Subcutaneous adipose tissue (tissue), 4 donors: ENCODE measurements around the gene NR3C1. TPM values are rescaled to one million over a fixed set of nuclear protein-coding genes. Genes with fewer than 3 reads are reported as not detected.

Experiments used
- CTCF ChIP-seq: fragments of 450-650 bp; IDR thresholded peaks from one replicate; pipeline ENCODE4 v1.5.1; 2016; ENCODE audit warnings: low read depth, mild to moderate bottlenecking, control low read depth, antibody characterized with exemption, moderate library complexity
- total RNA-seq, 4 donors: library from RNA; depleted of rRNA; stranded (reverse); fragments of >200 nt; gene quantifications; one replicate each; pipeline ENCODE4 v1.1.0, GENCODE V29; 2016

The NR3C1 gene
- total RNA-seq, 4 donors from 2014 or later: 86.2 to 174 (median 95.1) TPM

- TF ChIP-seq CTCF: no peak
Measured at GRCh38 chr5:143347698-143348344, 55.7 kb downstream of the NR3C1 start.

- TF ChIP-seq CTCF: no peak
Measured at GRCh38 chr5:143347046-143347445, 56.4 kb downstream of the NR3C1 start.

DNA sequence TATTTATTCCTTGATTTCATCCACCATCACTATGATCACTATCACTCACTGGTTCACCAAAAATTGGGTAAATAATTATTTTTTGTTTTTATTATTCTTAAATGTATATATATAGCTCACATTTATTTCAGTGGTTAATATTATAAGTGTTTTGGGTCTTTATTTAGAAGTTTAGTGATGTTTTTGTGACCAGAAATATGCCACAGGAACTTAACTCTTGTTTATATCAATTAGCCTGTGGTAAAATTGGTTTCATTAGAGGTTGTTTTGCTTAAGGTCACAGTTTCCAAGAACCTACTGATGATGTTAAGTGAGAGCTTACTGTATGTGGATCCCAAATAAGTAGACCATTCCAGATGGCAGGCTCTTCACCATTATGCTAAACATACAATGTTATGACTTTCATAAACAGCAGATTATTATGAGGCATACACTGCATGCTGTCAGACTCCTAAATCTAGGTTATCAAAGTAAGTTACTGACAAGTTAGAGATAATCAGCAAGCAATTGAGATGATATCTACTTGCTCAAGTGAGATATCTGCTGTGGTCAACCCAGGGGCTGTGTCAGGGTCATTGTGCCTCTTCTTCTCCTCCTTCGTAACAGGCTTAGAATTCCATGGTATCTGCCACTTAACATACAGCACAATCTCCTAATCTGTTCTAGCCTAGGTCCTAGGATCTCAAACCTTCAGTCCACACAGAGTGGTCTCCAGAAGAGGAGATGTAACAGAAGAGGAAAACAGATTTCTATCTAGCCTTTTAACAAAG lies 57.6 kb downstream of the NR3C1 start:
- no peak for TF ChIP-seq CTCF

DNA sequence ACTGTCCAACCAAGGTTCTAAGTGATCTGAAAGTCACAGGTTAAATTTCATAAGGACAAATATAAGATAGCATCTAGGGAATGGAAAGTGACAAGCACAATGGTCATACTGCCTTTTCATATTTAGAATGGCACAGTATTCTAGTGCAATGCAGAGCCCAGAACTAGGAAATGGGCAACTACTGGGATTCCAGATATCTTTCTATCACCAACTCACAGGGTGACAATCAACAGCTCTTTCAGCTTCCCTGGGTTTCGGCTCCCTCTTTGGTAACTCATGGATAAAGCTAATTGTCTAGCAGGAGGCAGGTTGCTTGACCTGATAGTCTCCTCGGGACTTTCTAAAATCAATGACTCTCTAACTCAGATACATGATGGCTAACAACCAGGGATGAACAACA lies 60.4 kb downstream of the NR3C1 start:
- TF ChIP-seq CTCF: no peak

- no peak for TF ChIP-seq CTCF
Measured at GRCh38 chr5:143342607-143343006, 60.9 kb downstream of the NR3C1 start.

DNA sequence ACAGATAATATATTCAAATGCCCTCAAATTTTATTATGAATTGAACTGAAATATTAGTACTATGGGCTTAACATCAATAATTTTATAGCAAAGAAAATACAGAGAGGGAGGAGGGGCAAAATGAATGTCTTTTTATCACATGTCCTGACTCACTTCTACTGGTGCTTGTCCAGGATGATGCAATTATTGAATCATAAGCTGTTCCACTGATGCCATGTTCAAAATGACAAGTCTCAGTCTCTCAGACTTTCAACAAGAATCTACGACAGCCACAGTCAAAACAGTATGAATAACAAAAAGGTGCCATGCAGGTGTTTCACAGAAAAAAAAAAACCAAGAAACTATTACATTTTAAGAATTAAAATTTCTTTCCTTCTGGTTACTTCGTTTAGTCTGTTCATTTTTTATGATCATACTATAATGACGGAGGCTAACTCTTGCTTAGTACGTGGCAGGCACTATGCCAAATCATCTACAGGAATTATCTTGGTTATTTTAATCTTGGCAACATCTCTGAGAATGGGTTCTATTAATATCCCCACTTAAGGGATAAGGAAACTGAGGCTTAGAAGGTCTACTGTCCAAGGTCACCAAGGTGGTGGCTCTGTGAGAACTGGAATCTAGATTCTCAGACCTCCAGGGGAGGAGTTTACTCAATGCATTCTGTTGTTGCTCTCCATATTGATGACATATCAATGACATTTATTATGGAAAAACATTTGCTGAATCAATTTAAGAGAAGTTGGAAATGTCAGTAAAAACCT lies 61.5 kb downstream of the NR3C1 start:
- no peak for TF ChIP-seq CTCF
